ENCODE results near the gene NF1.

DNA sequence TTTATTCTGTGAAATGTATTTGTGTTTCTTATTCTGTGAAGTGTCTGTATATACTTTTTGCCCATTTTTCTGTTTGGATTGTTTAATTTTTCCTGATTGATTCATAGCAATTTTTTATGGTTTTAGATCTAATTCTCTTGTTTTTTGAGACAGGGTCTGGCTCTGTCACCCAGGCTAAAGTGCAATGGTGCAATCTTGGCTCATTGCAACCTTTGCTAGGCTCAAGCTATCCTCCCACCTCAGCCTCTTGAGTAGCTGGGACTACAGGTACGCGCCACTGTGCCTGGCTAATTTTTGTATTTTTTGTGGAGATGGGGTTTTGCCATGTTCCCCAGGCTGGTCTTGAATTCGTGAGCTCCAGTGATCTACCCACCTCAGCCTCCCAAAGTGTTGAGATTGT is 31.5 kb downstream of the NF1 start:
- TF ChIP-seq SETDB1 (IDR thresholded peaks at IDR 0.05; ENCODE audit: insufficient read length, low read length) (no peak), ZNF366 (tag by site-specific recombination; conservative IDR thresholded peaks at IDR 0.05) (no peak)

All from HEK293 (cell line).